Measurements from ENCODE around the gene DDRGK1. TPM values are rescaled to one million over a fixed set of nuclear protein-coding genes. Genes with fewer than 3 reads are reported as not detected.

Gene DDRGK1
- total RNA-seq, 1 donor from 2014 or later = 59.3 TPM

DNA sequence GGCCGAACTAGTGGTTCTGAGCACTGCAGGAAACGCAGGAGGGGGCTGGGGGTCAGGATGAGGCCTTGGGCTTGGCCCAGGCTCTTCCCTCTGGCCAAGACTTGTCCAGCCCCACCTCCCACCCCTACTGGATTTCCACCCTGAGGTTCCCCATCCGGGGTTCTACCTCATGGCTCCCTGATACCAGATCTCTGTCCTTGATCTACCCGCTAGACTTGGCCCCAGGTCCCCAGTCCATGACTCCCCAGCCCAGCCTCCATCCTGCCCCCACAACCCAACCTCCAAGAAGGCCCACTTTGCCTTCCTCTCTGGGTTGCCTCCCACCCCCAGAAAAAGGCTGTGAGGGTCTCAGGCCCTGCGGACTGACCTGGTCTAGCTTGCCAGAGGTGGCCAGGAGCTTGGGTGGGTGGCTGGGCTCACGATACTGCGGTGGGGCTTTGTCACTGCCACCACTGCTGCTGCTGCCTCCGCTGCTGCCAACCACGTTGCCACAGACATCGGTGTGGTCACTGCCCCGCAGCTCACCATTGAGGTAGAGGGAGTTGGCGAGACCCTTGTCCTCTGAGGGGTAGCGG, 38.1 kb downstream of the DDRGK1 start:
- peak; percentile 80 for DNase-seq (ENCODE audit: low spot score)

DNA sequence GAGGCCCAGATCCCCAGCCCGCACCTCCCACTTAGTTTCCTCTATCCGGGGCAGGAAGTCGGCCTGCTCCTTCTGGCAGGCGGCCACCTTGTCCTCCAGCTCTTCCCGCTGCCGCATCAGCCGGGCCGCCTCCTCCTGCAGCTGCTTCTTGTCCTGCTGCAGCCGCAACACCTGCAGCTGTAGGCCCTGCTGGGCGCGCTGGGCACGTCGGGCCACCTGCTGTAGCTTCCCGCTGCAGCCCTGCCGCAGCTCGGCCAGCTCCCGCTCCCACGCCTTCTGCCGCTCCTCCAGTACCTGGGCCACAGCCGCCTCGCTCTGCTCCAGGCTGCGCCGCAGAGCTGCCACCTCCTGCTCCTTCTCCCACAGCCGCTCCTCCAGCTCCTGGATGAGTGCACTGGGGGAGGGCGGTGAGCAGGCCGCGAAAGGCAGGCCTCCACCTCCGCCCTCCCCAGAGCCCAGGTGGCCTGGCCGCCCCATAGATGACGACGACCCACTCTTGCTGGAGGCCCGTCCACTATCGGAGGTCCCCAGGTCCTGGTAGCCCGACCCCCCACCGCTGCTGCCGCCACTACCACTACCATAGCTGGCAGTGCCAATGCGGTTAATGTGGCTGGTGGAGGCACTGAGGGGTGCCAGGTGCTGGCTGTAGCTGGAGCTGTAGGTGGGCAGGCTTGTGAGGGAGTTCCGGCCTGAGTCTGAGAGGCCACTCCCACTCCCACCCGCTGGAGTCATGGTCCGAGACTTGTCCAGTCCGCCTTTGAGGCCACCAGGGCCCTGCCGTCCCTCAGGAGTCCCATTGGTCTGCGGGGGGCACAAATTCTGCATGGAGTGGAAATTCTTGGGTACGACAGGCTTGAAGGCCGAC, 38.8 kb downstream of the DDRGK1 start:
- peak; percentile 88 for DNase-seq (ENCODE audit: low spot score)

DNA sequence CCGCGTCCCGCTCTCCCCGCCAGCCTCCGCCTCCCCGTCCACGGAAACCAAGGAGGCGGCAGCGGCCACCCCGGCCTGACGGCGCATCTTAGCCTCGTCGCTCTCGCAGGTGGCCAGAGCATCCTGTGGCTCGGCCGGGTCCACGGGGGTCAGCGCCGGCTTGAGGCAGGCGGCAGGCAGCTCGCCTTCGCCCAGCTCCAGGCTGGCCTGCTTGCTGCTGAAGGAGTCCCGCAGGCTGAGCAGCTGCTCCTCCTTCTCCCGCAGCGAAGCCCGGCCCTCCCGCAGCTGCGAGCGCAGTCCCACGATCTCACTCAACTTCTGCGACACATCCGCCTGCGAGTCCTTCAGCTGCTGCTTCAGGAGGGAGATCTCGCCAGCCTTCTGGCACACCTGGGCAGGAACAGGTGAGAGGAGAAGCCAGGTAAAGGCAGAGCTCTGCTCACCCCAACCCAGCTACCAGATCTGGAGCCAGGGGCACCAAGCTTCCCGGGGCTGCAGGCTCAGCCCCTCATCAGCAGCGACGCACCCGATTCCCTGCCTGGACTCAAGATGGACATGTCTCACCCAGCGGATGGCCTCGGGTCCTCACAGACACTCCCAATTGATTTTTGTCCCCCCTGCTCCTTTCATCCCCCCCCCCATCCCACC, 39.6 kb downstream of the DDRGK1 start:
- DNase-seq (ENCODE audit: low spot score) = peak; percentile 86

DNA sequence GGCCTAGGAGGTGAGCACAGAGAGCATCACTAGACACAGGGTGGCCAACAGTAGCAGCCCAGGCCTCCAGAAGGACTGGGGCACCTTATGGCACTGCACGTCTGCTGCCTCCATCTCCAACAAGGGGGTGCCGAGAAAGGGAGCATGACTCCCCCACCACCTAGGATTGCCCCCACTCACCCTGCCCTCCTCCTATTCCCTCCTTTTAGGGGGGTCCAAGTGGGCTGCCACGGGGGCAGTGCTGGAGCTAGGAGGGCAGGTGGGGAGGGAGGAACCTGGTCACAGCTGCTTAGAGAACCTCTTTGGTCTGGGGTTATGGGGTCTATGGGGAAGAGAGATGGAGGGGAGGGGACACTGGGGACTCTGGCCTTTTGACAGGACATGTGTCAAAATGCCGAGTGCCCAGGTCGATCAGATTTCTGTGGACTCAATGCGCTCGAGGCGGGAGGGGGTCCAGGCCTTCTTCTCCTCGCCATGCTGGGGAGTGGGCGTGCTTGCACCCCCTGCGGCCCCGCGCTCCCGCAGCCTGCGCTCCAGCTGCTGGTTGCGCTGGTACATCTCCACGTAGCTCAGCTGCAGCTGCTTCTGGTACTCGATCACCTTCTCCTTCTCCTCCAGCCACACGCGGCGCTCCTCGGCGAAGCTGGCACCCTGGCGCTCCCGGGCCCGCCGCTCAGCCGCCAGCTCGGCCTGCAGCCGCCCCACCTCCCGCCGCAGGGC, 40.3 kb downstream of the DDRGK1 start:
- peak; percentile 82 for DNase-seq (ENCODE audit: low spot score)

DNA sequence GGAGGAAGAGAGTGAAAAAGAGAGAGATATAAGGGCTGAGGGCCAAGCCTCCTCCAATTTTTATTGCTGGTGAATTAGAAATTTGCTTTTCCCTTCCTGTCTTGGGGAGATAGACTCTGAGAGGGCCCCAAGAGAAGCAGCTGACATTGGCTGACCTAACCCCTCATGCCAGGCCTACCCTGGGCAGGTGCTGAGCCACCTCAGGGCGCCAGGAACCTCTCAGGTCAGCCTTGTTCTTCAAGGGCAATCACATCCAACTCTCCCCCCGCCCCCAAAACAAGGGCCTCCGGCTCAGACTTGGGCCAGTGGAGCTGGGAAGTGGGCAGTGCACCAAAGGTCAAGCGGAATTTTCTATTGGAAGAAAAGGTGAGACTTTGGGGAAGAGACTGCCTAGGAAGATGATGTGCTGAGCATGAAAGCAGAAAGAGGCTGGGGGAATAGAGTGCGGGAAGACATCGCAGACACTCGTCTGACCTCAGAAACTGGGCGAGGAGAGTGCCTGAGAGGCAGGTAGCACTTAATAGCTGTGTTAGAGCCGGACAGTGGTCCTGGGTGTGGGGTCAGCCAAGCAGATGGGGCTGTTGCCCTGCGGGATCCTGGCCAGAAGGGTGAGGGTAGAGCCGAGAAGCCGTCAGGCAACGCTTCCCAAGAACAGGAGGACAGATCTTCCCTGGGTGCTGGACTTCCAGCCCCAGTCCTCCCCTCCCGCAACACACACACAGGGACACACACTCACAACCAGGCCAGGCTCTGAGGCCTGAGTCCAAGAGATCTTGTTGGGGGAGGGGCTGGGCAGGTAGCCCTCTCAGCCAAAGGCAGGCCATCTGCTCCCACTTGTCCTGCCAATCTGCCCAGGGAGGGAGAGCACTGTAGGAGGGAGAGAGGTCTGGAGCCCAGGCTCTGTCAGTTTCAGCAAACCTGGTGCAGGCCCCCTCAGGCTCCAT, 41.1 kb downstream of the DDRGK1 start:
- peak; percentile 85 for DNase-seq (ENCODE audit: low spot score)

DNA sequence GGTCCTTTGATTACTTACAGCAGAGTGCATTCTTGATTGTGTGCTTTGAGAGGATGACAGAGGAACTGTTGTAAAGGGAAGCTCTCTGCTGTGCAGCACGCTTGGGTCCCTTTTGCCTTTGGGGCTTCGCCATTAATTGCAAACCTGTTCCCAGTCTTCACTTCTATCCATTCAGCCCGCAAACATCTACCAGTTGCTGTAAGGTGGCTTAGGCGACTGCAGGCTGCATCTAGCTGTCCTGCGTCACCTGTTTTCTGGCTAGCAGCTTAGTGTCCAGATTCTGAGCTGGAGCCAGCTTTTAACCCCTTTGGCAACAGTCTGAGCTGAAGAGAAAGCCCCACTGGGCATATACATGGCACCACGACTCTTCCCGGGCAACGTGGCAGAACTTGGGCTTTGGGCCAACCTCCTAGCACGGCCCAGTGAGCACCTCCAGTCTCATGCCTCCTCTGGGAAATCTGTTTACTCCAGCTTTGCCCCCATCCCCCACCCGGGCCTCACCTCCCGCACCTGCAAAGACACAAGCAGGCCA, 42.3 kb downstream of the DDRGK1 start:
- DNase-seq (ENCODE audit: low spot score) = peak; percentile 49

DNA sequence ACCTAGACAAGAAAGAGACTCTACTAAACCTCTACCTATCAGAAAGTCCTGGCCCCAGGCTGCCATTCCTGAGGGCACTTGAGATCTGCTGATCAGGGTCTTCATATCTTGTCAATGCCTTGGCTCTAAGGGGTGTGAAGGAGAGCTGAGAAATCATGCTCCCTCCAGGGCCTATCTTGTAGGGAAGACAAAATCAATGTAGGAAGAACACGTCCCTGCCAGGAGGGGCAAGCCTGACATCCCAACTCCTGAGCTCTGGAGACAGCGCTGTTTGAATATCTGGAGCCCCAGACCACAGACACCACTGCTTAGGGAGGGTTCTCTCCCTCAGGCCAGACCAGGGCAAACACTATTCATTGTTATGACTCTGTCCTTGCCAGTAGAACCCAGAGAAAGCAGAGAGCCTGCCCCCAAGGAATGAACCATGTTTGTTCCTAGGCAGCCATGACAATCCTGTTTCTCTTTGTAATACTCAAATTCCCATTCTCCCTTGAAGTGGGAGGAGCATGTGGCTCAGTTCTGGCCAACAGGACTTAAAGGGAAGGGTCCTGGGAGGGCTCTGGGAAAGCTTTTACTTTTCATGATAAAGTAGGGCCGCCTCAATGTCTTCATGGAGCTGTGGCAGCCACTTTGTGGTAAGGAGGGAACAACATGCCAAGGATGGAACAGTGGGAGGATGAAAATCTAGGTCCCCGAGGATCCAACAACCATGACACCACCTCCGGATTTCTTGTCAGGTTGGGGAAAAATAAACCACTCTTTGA, 43.0 kb downstream of the DDRGK1 start:
- DNase-seq (ENCODE audit: low spot score) = peak; percentile 60

DNA sequence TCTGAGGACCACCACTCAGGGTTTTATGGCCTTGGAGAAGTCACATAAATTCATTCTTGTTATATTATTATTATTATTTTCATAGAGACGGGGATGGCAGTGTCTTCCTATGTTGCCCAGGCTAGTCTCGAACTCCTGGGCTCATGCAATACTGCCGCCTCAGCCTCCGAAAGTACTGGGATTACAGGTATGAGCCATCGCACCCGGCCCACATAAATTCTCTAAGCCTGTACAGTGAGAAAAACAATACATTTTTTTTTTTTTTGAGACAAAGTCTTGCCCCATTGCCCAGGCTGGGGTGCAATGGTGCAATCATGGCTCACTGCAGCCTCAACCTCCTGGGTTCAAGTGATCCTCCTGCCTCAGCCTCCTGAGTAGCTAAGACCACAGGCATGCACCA, 44.1 kb downstream of the DDRGK1 start:
- peak; percentile 49 for DNase-seq (ENCODE audit: low spot score)

DNA sequence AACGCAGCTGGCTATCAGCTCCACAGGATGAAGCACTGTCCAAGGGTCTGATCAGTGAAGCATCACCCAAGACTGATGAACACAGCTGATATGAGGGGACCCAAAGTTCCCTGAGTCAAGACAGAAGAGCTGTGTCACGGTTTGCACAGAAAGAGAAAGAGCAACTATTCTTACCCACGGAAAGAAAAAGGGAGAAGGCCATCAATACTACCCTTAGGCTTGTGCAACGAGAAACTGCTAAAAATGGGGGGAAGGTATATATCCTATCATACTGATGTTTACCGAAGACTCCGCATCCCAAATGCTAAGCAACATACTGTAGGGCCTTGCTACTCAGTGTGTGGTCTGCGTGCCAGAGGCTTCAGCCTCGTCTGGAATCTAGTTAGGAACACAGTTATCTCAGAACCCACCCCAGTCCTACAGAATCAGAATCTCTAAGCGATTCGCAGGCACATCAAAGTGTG, 45.5 kb downstream of the DDRGK1 start:
- DNase-seq (ENCODE audit: low spot score) = no peak

DNA sequence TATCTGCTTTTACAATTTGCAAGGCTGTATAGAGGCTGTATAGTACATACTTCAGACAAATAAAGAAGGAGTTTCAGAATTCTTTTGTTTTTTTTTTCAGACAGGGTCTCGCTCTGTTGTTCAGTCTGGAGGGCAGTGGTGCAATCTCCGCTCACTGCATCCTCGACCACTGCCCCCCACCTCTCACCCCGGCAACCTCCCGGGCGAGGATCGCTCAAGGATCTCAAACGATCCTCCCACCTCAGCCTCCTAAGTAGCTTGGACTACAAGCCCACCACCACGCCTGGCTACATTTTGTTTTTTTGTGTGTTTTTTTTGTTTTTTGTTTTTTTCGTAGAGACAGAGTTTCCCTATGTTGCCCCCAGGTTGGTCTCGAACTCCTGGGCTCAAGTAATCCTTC, 46.7 kb downstream of the DDRGK1 start:
- DNase-seq (ENCODE audit: low spot score) = no peak

DNA sequence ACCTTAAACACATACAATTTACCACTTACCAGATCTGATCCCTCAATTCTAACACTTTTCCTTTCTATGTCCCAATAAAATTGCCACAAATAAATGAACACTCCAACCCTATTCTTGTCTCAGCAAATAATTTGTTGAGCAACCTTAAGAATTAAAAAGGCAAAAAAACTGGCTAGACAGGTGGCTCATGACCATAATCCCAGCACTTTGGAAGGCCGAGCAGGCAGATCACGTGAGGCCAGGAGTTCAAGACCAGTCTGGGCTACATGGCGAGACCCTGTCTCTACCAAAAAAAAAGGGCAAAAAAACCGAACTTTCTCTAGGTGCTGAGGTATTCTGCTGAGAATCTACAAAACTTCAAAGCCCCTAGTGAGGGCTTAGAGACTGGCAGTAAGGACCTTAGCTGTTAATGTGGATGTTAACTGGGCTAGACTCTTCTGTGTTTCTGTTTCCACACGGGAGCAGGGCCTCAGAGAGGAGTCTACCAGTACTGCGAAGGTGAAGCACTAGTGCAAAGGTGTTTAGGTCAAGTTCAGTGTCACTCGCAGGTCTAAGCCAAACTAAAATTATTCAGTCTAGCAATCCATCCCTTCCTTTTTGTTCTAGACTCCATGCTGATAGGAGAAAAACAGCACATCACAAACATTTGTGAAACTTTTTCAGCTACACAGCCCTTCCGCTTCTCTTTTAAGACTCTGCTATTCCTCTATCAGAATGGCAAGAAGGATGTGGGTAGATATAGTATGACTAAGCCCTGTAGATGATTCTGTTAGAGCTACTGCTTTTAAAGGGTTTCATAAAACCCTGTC, 47.5 kb downstream of the DDRGK1 start:
- no peak for DNase-seq (ENCODE audit: low spot score)

DNA sequence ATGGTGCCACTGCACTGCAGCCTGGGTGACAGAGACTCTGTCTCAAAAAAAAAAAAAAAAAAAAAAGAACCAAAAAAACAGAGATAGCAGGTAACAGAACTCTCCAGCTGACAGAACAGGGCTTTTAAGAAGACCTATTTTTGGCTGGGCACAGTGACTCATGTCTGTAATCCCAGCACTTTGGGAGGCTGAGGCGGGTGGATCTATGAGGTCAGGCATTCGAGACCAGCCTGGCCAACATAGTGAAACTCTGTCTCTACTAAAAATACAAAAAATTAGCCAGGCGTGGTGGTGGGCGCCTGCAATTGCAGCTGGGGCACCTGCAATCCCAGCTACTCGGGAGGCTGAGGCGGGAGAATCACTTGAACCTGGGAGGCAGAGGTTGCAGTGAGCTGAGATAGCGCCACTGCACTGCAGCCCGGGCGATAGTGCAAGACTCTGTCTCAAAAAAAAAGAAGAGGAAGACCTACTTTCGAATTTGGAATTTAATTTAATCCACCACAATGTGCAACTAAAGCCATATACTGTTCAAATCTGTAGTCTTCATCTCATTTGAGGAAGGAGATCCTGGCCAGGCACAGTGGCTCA, 52.3 kb downstream of the DDRGK1 start:
- peak; percentile 72 for DNase-seq (ENCODE audit: low spot score)

DNA sequence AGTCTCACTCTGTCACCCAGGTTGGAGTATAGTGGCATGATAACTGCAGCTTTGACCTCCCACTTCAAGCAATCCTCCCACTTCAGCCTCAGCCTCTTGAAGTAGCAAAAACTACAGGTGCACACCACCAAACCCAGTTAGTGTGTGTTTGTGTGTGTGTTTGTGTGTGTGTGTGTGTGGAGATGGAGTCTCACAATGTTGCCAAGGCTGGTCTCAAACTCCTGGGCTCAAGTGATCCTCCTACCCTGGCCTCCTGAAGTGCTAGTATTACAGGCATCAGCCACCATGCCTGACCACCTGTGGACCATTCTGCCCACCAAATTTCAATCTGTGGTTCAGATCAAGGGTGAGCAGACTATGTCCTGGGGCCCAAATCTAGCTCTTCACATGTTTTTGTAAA, 53.6 kb downstream of the DDRGK1 start:
- no peak for DNase-seq (ENCODE audit: low spot score)

DNA sequence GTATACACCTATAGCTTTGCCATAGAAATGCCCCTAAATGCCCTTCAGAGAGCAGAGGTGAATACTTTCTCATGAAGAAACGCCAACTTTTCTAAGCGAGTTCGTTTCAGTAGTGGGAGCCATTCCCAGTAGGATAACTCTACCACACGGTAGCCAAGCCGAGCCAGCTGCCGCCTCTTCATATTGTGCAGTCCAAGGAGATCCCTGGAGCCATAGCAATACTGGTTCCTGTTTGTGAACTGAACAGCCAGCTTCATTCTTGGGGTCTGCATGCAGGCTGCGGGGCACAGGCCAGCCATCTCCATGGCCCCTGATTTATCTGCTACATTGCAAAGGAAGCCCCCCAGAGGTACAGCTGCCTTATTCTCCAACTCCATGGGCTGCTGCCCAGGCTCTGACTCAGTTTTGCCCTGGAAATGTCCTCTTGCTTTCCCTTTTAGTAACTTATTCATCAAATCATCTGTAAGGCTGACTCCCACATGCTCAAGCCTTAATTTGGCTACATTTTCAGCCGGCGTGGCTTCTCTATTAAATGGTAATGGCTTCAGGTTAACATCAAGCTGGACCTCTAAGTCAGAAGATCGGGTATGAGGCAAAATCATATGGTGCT, 57.6 kb downstream of the DDRGK1 start:
- no peak for DNase-seq (ENCODE audit: low spot score)

DNA sequence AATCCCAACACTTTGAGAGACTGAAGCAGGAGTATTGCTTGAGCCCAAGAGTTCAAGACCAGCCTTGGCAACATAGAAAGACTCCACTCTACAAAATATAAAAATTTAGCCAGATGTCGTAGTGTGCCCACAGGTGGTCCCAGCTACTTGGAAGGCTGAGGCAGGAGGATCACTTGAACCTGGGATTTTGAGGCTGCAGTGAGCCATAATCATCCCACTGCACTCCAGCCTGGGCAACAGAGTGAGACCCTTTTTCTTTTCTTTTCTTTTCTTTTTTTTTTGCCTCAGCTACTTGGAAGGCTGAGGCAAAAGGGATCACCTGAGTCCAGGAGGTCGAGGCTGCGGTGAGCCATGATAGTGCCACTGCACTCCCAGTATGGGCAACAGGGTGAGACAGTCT, 62.7 kb downstream of the DDRGK1 start:
- DNase-seq (ENCODE audit: low spot score) = no peak
